ENCODE results near the gene RCAN2. TPM values are rescaled to one million over a fixed set of nuclear protein-coding genes. Genes with fewer than 3 reads are reported as not detected.

The RCAN2 gene
- total RNA-seq, 3 donors from 2014 or later: 2.9 to 14.9 (median 5.9) TPM

GRCh38 chr6:46329568-46329967 lies 161.7 kb downstream of the RCAN2 start:
- H3K4me1 ChIP-seq: no peaks in the 10 kb centered on the region
- no peak for DNase-seq (ENCODE audit: low spot score in 2 of 2)

GRCh38 chr6:46327779-46328178 lies 163.5 kb downstream of the RCAN2 start:
- H3K4me1 ChIP-seq: no peaks in the 10 kb centered on the region

More at GRCh38 chr6:46329568-46329967, 161.7 kb downstream of the RCAN2 start:
- Histone ChIP-seq H3K9me3 (no peaks in the 10 kb centered on the region), H3K27ac (no peak overlapping the region), H3K27me3 (no peaks in the 10 kb centered on the region), H3K36me3 (no peaks in the 10 kb centered on the region), H3K4me3 (no peak overlapping the region)
- intact Hi-C loops (cut with DNase I; ENCODE audit: low total_unique reads): no loop called here
- no peak for TF ChIP-seq CTCF (IDR thresholded peaks at IDR 0.05)

GRCh38 chr6:46325561-46326530 lies 165.4 kb downstream of the RCAN2 start:
- Histone ChIP-seq H3K9me3 (no peaks in the 10 kb centered on the region), H3K27ac (no peak overlapping the region), H3K27me3 (no peaks in the 10 kb centered on the region), H3K4me1 (no peaks in the 10 kb centered on the region), H3K4me3 (no peak overlapping the region), H3K36me3 (no peaks in the 10 kb centered on the region)
- no peak for DNase-seq (ENCODE audit: low spot score in 2 of 2)
- intact Hi-C loops (cut with DNase I; ENCODE audit: low total_unique reads): no loop called here
- TF ChIP-seq POLR2AphosphoS5 (IDR thresholded peaks at IDR 0.05) (no peak), CTCF (IDR thresholded peaks at IDR 0.05) (no peak), POLR2A (IDR thresholded peaks at IDR 0.05) (no peak)

More at GRCh38 chr6:46327779-46328178, 163.5 kb downstream of the RCAN2 start:
- DNase-seq (ENCODE audit: low spot score in 2 of 2): no peak
- Histone ChIP-seq H3K27ac (no peak overlapping the region), H3K27me3 (no peaks in the 10 kb centered on the region), H3K4me3 (no peak overlapping the region), H3K36me3 (no peaks in the 10 kb centered on the region), H3K9me3 (no peaks in the 10 kb centered on the region)
- TF ChIP-seq POLR2A (IDR thresholded peaks at IDR 0.05): no peak
- no peak for TF ChIP-seq CTCF (IDR thresholded peaks at IDR 0.05)
- TF ChIP-seq POLR2AphosphoS5 (IDR thresholded peaks at IDR 0.05): no peak
- intact Hi-C loops (cut with DNase I; ENCODE audit: low total_unique reads): no loop called here

- H3K36me3 ChIP-seq: no peaks in the 10 kb centered on the region
- TF ChIP-seq POLR2A (IDR thresholded peaks at IDR 0.05) (no peak), CTCF (IDR thresholded peaks at IDR 0.05) (no peak), POLR2AphosphoS5 (IDR thresholded peaks at IDR 0.05) (no peak)
- no peak overlapping the region for H3K4me3 ChIP-seq
- H3K27me3 ChIP-seq: no peaks in the 10 kb centered on the region
- intact Hi-C loops (cut with DNase I; ENCODE audit: low total_unique reads): no loop called here
- H3K4me1 ChIP-seq: no peaks in the 10 kb centered on the region
- DNase-seq (ENCODE audit: low spot score in 2 of 2): no peak
- no peaks in the 10 kb centered on the region for H3K9me3 ChIP-seq
- no peak overlapping the region for H3K27ac ChIP-seq
These were observed 166.5 kb downstream of the RCAN2 start for GRCh38 chr6:46324706-46325105.

- H3K36me3 ChIP-seq: no peaks in the 10 kb centered on the region
- H3K27me3 ChIP-seq: no peaks in the 10 kb centered on the region
- H3K4me3 ChIP-seq: no peak overlapping the region
- TF ChIP-seq POLR2A (IDR thresholded peaks at IDR 0.05) (no peak), CTCF (IDR thresholded peaks at IDR 0.05) (no peak), POLR2AphosphoS5 (IDR thresholded peaks at IDR 0.05) (no peak)
- DNase-seq (ENCODE audit: low spot score in 2 of 2): no peak
- H3K4me1 ChIP-seq: no peaks in the 10 kb centered on the region
- no peak overlapping the region for H3K27ac ChIP-seq
- H3K9me3 ChIP-seq: no peaks in the 10 kb centered on the region
- intact Hi-C loops (cut with DNase I; ENCODE audit: low total_unique reads): no loop called here
These were observed 167.2 kb downstream of the RCAN2 start for GRCh38 chr6:46323966-46324622.
